ENCODE measurements around the gene ADAP1. TPM values are rescaled to one million over a fixed set of nuclear protein-coding genes. Genes with fewer than 3 reads are reported as not detected.

ADAP1 gene
- total and polyA plus RNA-seq, 8 donors: 10.9 to 41.2 (median 14.4) TPM

- Histone ChIP-seq H3K4me3 (no peak overlapping the region), H3K27me3 (no peaks in the 10 kb centered on the region), H3K36me3 (peaks cover 0 to 24% (median 21%) of the 10 kb centered on the region in 3 donors), H3K4me1 (peaks cover 39 to 44% (median 41%) of the 10 kb centered on the region in 3 donors), H3K27ac (no peak overlapping the region), H3K9me3 (no peaks in the 10 kb centered on the region)
- intact Hi-C loops (cut with DNase I): no loop called here
- 38 to 44% methylated on average over 31 of the region's 31 CpGs for WGBS, 2 donors
- FAIRE-seq (no peak), ATAC-seq (peak; percentile 39 to 63 (median 48)), DNase-seq (peak in 4 of 6 donors; percentile 44 to 77 (median 68))
- no peak for TF ChIP-seq CTCF (IDR thresholded peaks at IDR 0.05)
Measured at GRCh38 chr7:884191-885003, 70.1 kb downstream of the ADAP1 start.

GRCh38 chr7:883055-884021 lies 71.1 kb downstream of the ADAP1 start:
- Histone ChIP-seq H3K36me3 (peaks cover 0 to 19% (median 13%) of the 10 kb centered on the region in 3 donors), H3K27me3 (no peaks in the 10 kb centered on the region), H3K4me1 (peaks cover 39 to 51% (median 41%) of the 10 kb centered on the region in 3 donors), H3K4me3 (no peak overlapping the region), H3K9me3 (no peaks in the 10 kb centered on the region), H3K27ac (peak overlapping the region in 1 of 4 donors; percentile 23)
- FAIRE-seq (no peak), DNase-seq (peak in 3 of 6 donors; percentile 29 to 75 (median 59)), ATAC-seq (peak in 3 of 4 donors; percentile 23 to 44 (median 24))
- no peak for TF ChIP-seq CTCF (IDR thresholded peaks at IDR 0.05)
- 57 to 63% methylated on average over 48 to 50 of the region's 50 CpGs for WGBS, 2 donors
- intact Hi-C loops (cut with DNase I): no loop called here

- Histone ChIP-seq H3K4me3 (no peak overlapping the region), H3K27ac (peak overlapping the region in 1 of 4 donors; percentile 23), H3K36me3 (peaks cover 0 to 10% (median 6%) of the 10 kb centered on the region in 3 donors), H3K4me1 (peaks cover 39 to 53% (median 41%) of the 10 kb centered on the region in 3 donors), H3K27me3 (no peaks in the 10 kb centered on the region), H3K9me3 (no peaks in the 10 kb centered on the region)
- WGBS, 2 donors: 46 to 49% methylated on average over 37 of the region's 37 CpGs
- DNase-seq (peak in 3 of 6 donors; percentile 30 to 57 (median 55)), FAIRE-seq (no peak), ATAC-seq (peak in 2 of 4 donors; percentile 3 to 5)
- intact Hi-C loops (cut with DNase I): no loop called here
- TF ChIP-seq CTCF (IDR thresholded peaks at IDR 0.05): no peak
Measured at GRCh38 chr7:882336-883035, 72.0 kb downstream of the ADAP1 start.

GRCh38 chr7:881441-882234 lies 72.8 kb downstream of the ADAP1 start:
- FAIRE-seq: no peak
- TF ChIP-seq CTCF (IDR thresholded peaks at IDR 0.05): no peak
- no peak overlapping the region for H3K27ac ChIP-seq
- peaks cover 0 to 2% (median 0%) of the 10 kb centered on the region in 3 donors for H3K36me3 ChIP-seq
- no peak for ATAC-seq
- 72 to 73% methylated on average over 20 of the region's 20 CpGs for WGBS, 2 donors
- H3K4me3 ChIP-seq: no peak overlapping the region
- intact Hi-C loops (cut with DNase I): no loop called here
- peak in 2 of 6 donors; percentile 22 to 24 for DNase-seq
- peaks cover 39 to 53% (median 41%) of the 10 kb centered on the region in 3 donors for H3K4me1 ChIP-seq
- H3K9me3 ChIP-seq: no peaks in the 10 kb centered on the region
- no peaks in the 10 kb centered on the region for H3K27me3 ChIP-seq
